ENCODE measurements around the gene TLE5.
"Not testable (repeated sequence)": the region's sequence is repeated elsewhere in the genome, so short reads cannot be mapped to it uniquely, and the experiment has no call there.

Gene TLE5

DNA sequence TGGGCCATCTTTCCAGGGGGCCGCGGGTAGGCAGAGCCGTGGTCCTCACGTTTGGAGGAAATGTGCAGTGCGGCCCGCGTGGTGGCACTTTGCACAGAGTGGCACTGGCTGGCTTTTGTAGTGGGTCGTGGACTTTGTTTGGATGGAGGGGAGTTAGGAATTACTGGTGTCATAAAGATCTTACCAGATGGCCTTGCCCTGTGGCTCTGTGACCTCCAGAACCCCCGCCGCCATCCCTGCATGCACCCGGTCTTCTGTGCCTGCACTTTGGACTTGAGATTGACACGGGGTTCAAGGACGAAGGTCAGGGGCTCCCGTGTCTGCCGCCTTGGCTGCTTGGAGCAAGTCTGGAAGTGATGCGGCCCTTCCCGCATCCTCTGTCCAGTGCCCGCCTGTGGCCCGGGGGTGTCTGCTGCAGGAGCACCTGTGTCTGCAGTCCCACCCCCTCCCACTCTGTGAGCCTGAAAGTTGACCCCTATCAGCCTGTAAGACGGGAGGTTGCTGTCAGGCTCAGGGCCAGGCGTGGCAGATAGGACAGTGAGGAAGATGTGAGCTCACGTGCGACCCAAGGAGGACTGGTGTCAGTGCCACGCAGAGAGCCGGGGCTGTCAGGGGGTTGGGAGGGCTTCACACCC is 34.1 kb upstream of the TLE5 start:
- DNase-seq: no peak

GRCh38 chr19:3095441-3096191 is 33.3 kb upstream of the TLE5 start:
- peak; percentile 75 for DNase-seq

GRCh38 chr19:3094601-3095440 is 32.5 kb upstream of the TLE5 start:
- peak; percentile 62 for DNase-seq

DNA sequence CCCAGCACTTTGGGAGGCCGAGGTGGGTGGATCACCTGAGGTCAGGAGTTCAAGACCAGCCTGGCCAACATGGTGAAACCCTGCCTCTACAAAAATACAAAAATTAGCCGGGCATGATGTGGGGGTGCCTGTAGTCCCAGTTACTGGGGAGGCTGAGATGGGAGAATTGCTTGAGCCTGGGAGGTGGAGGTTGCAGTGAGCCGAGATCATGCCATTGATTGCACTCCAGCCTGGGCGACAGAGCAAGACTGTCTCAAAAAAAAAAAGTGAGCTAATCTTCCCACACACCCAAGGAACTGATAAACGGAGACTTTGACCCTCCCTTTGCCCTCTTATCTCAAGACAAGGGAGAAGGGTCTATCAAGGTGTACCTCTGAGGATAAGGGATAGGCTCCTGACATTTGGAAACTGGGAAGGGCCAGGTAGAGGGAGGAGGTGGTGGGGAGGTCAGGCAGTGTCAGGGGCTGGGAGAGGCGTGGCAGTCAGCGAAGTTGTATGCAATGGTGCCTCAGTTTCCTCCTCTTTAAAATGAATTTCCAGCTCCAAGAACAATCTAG is 27.1 kb upstream of the TLE5 start:
- not testable (repeated sequence) for DNase-seq

DNA sequence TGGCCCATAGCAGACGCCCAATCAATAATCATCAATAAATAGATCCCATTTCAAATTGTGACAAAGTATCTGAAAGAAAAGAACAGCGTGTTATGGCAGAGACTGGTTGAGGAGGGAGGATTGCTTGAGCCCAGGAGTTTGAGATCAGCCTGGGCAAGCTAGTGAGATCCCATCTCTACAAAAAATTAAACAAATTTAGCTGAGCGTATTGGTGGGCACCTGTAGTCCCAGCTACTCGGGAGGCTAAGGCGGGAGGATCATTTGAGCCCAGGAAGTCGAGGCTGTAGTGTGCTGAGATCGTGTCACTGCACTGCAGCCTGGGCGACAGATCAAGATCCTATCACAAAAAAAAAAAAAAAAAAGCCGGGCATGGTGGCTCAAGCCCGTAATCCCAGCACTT is 25.5 kb upstream of the TLE5 start:
- DNase-seq: no peak

- DNase-seq: no peak
Observed at GRCh38 chr19:3084943-3085342, 22.6 kb upstream of the TLE5 start.

DNA sequence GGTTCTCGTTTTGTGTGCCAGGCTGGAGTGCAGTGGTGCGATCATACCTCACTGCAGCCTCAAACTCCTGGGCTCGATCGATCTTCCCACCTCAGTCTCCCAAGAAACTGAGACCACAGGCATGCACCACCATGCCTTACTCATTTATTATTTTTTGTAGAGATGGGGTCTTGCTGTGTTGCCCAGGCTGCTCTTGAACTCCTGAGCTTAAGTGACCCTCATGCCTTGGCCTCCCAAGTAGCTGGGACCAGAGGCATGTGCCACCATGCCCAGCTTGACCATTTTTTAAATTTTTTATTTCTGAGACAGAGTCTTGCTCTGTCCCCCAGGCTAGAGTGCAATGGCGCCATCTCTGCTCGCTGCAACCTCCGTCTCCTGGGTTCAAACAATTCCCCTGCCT is 21.7 kb upstream of the TLE5 start:
- no peak for DNase-seq

GRCh38 chr19:3082331-3082730 is 20.0 kb upstream of the TLE5 start:
- DNase-seq: no peak

DNA sequence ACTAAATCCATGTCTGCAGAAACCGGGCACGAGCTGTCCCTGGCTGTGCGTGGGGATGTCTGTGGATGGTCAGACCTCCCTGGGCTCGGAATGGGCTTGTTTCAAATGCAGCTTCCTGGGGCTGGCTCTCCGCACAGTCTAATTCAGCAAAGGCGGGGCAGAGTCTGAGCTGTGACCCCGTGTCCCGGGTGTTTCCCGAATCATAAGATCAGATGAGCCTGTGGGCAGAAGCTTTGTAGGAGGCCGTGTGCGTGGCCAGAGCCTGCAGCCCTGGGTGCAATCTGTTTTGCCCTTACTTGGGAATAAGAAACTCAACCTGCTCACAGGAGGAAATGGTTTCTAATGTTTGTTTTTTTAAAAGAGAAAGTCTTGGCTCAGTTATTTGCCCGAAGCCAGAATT is 18.0 kb upstream of the TLE5 start:
- no peak for DNase-seq

- DNase-seq: no peak
Observed at GRCh38 chr19:3079578-3079977, 17.3 kb upstream of the TLE5 start.

GRCh38 chr19:3075605-3076431 is 13.5 kb upstream of the TLE5 start:
- peak; percentile 82 for DNase-seq

DNA sequence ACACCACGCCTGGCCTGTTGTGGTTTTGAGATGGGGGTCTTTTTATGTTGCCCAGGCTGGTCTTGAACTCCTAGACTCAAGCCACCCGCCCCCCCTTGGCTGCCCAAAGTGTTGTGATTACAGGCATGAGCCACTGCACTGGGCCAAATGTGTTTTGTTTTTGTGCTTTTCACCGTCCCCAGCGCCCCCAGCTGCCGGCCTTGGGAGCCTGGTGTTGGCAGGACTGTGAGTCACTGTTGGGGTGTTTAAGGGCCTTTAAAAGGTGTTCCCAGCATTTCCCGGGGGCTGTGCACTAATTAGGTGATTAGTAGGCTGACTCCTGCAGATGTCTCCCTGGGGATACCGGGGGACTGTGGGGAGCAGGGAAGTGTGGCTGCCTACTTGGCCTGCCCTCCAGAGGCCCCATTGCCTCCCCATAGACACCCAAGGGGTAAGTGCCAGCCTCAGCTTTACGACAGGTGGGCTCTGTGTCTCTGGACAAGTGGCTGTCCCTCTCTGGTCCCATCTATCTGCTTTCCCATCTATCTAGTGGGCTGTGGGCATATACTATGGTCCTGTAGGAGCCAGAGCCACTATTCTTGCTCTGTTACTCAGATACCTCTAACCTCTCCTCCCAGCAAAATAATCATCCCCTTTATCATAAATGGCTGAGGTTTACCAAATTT is 11.8 kb upstream of the TLE5 start:
- DNase-seq: no peak

- DNase-seq: no peak
Observed at GRCh38 chr19:3073159-3073563, 10.9 kb upstream of the TLE5 start.

- DNase-seq: no peak
Observed at GRCh38 chr19:3071768-3072167, 9.5 kb upstream of the TLE5 start.

GRCh38 chr19:3068071-3068470 is 5.8 kb upstream of the TLE5 start:
- no peak for DNase-seq

GRCh38 chr19:3067563-3067962 is 5.3 kb upstream of the TLE5 start:
- no peak for DNase-seq

- no peak for DNase-seq
Observed at GRCh38 chr19:3066482-3067049, 4.3 kb upstream of the TLE5 start.

GRCh38 chr19:3065675-3066357 is 3.5 kb upstream of the TLE5 start:
- DNase-seq: no peak

DNA sequence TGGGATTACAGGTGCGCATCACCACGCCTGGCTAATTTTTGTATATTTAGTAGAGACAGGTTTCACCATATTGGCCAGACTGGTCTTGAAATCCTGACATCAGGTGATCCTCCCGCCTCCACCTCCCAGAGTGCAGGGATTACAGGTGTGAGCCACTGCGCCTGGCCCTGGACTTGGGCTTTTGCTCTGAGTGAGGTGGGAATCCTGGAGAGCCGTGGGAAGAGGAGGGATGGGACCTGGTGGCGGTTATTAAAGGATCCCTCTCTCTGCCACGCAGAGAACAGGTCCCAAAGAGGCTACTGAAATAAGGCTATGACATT is 1.7 kb upstream of the TLE5 start:
- DNase-seq: no peak

DNA sequence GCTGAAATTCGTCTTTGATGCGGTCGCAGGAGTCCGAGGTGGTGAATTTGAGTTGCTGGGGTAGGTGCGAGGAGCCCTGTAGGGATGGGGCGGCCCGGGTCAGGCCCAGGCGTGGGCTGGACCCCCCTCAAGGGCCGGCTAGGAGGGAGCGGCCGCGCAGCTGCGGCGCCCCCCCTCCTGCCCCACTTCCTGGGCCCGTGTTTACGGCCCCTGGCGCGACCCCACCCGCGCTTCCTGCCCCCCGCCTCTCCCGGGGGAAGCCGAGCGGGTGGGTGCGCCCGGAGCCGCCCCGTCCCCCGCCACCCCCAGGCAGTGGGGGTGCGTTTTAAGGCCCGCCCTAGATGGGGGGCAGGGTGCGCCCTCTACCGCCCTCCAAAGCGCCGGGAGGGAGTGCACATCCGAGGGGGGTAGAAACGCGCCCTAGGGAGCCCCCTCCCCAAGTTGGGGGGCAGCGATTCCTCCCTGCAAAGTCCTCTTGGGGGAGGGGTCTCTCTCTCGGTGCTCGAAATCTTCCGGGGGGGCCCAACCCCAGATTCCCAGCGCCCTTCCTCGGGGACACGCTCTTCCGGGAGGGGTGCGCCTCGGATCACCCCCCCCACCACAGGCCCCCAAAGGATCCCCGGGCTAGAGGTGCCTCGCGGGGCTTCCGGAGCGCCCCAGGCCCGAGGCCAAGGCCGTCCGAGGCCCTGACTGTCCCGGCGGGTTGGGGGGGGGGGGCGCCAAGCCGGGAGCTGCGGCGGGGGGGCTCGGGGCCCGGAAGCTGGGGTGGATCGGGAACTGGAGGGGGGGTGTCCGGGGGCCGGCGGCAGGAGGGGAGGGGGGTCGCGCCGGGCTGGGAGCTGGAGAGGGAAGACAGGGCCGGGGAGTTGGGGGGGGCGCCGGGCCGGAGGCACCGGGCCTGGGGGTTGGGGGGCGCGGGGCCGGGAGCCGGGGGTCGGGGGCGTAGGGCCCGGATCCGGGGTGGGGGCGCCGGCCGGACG is 823 bp downstream of the TLE5 start:
- peak; percentile 64 for DNase-seq
